HepG2 (cell line): ENCODE results near the gene GAPT. TPM values are rescaled to one million over a fixed set of nuclear protein-coding genes. Genes with fewer than 3 reads are reported as not detected.
A peak's percentile ranks its signal among the peaks of the same experiment; 100 is the strongest.

ENCODE experiments used
- CBX1 ChIP-seq: IDR thresholded peaks from one replicate; pipeline ENCODE4 v1.6.1; 2016; ENCODE audit warnings: antibody characterized with exemption, low read depth
- EHMT2 ChIP-seq: fragments of 200-600 bp; sonication (generic); IDR thresholded peaks from 2 replicates; pipeline ENCODE4 v1.7.0; 2017; ENCODE audit warnings: antibody characterized with exemption, low read depth, low read length, borderline replicate concordance
- GATA4 ChIP-seq: sonication (generic); IDR thresholded peaks from 2 replicates; pipeline ENCODE4 v1.6.1; 2016; ENCODE audit warnings: antibody characterized with exemption, low read depth, borderline replicate concordance
- IRF2 ChIP-seq: IDR thresholded peaks from 2 replicates; pipeline ENCODE4 v1.6.1; 2018; ENCODE audit warnings: missing genetic modification reagents, missing compliant biosample characterization
- JDP2 ChIP-seq: sonication (generic); formaldehyde crosslinking; IDR thresholded peaks from 2 replicates; pipeline ENCODE4 v1.8.1; 2022; ENCODE audit warnings: missing genetic modification reagents, borderline replicate concordance
- NFKBIZ ChIP-seq: IDR thresholded peaks from 2 replicates; pipeline ENCODE4 v1.6.1; 2018; ENCODE audit warnings: missing genetic modification reagents, missing compliant biosample characterization
- POGZ ChIP-seq: sonication (generic); formaldehyde crosslinking; IDR thresholded peaks from 2 replicates; pipeline ENCODE4 v1.4.0; 2020; ENCODE audit warnings: mild to moderate bottlenecking, missing genetic modification reagents
- POLR2G ChIP-seq: fragments of 200-400 bp; formaldehyde crosslinking; IDR thresholded peaks from 2 replicates; pipeline ENCODE4 v1.6.1; 2018; ENCODE audit warnings: mild to moderate bottlenecking, low read depth, low read length, moderate library complexity
- RBFOX2 ChIP-seq: fragments of 200-400 bp; formaldehyde crosslinking; IDR thresholded peaks from 2 replicates; pipeline ENCODE4 v1.6.1; 2017; ENCODE audit warnings: low read depth, mild to moderate bottlenecking, low read length
- SIN3A ChIP-seq: IDR thresholded peaks from 2 replicates; pipeline ENCODE4 v1.6.1; 2011; ENCODE audit warnings: low read depth, mild to moderate bottlenecking, control low read depth, low read length, borderline replicate concordance
- SIN3B ChIP-seq: fragments of 150-350 bp; IDR thresholded peaks from 2 replicates; pipeline ENCODE4 v1.6.1; 2014; ENCODE audit warnings: low read length
- ZBTB38 ChIP-seq: sonication (generic); formaldehyde crosslinking; IDR thresholded peaks from 2 replicates; pipeline ENCODE4 v1.5.1; 2020; ENCODE audit warnings: mild to moderate bottlenecking, missing genetic modification reagents
- ZFP36L2 ChIP-seq: sonication (generic); formaldehyde crosslinking; IDR thresholded peaks from 2 replicates; pipeline ENCODE4 v1.4.0; 2020; ENCODE audit warnings: missing genetic modification reagents
- ZNF337 ChIP-seq: sonication (generic); formaldehyde crosslinking; IDR thresholded peaks from 2 replicates; pipeline ENCODE4 v1.5.1; 2020; ENCODE audit warnings: missing genetic modification reagents, low read depth, mild to moderate bottlenecking, borderline replicate concordance
- ZNF446 ChIP-seq: sonication (generic); formaldehyde crosslinking; IDR thresholded peaks from 2 replicates; pipeline ENCODE4 v1.5.0; 2020; ENCODE audit warnings: mild to moderate bottlenecking, missing genetic modification reagents
- ZNF543 ChIP-seq: sonication (generic); formaldehyde crosslinking; IDR thresholded peaks from 2 replicates; pipeline ENCODE4 v1.4.0; 2020; ENCODE audit warnings: mild to moderate bottlenecking, missing genetic modification reagents
- polyA plus RNA-seq, 8 experiments: library from polyadenylated mRNA; depleted of rRNA in 3 of 8; stranded (reverse) in 7 of 8; unstranded in 1 of 8; fragments of >200 nt; fragmentation: Illumina TruSeq in 4 of 8; extraction: Trizol in 4 of 8; gene quantifications; 2 replicates each; pipeline versions ENCODE4 v1.2.1 to v1.2.3, GENCODE V29; 2011 to 2016; ENCODE audit warnings: low read depth in 4 of 8, missing spikeins in 1 of 8, mixed read lengths in 1 of 8; ENCODE audit not compliant: insufficient read depth in 1 of 8
- total RNA-seq, 5 experiments: library from RNA; depleted of rRNA; stranded (reverse); fragments of >200 nt; fragmentation: Illumina TruSeq; extraction: Trizol; gene quantifications; 2 replicates each; pipeline ENCODE4 v1.2.3, GENCODE V29; 2016; ENCODE audit warnings: low read depth in 1 of 5
- TF ChIP-seq, protein P1 (sequence below): sonication (generic); formaldehyde crosslinking; IDR thresholded peaks from 2 replicates; pipeline ENCODE4 v1.4.0; 2020; ENCODE audit warnings: mild to moderate bottlenecking, missing genetic modification reagents
- TF ChIP-seq, protein P2 (sequence below): sonication (generic); formaldehyde crosslinking; IDR thresholded peaks from 2 replicates; pipeline ENCODE4 v1.4.0; 2020; ENCODE audit warnings: mild to moderate bottlenecking, missing genetic modification reagents
- TF ChIP-seq, protein P3 (sequence below): sonication (generic); formaldehyde crosslinking; IDR thresholded peaks from 2 replicates; pipeline ENCODE4 v1.8.0; 2023; ENCODE audit warnings: mild to moderate bottlenecking, missing genetic modification reagents
- TF ChIP-seq, protein P4 (sequence below): sonication (generic); formaldehyde crosslinking; IDR thresholded peaks from 2 replicates; pipeline ENCODE4 v1.9.0; 2021; ENCODE audit warnings: missing genetic modification reagents, mild to moderate bottlenecking, borderline replicate concordance
- TF ChIP-seq, protein P5 (sequence below): sonication (generic); formaldehyde crosslinking; IDR thresholded peaks from 2 replicates; pipeline ENCODE4 v1.5.1; 2020; ENCODE audit warnings: mild to moderate bottlenecking, missing genetic modification reagents, borderline replicate concordance

Gene GAPT
- total and polyA plus RNA-seq, 2 of the 13 experiments (the other 11 are each of a cell fraction or from before 2014, with no cell fraction given), result not detected

DNA sequence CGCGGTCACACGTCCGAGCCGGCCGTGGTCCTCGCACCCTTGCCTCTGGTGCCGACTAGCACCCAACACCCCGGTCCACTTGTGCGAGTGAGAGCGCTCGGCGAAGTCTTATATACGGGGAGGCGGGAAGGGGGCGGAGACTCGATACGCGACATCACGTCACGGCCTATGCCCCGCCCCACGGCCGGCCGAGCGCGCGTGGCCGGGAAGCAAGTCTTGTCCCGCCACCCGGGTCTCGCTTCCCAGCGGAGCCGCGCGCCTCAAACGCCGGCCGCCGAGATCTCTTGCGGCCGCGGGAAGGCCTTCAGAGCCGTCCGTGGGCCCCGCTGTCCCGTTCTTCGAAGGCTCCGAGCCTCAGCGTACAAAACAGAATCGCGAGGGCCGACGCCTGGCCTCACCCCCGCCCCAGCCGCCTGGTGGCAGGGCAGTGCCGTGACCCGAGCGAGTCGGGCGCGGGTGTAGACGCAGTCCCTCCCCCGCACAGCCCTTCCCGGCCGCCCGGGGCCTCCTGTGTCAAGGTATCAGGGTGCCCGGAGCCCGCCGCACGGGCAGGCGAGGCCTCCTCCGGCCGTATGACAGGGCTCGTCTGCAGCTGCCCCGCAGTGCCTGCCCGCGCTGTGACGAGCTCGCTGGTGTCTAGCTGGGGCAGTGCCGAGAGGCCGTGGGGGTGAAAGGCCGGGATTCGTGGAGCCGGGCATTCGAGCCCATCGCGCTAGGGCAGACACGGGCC is 31.1 kb upstream of the GAPT start, which contains the start of gene PLK2 (continued):
- TF ChIP-seq ZFP36L2, result no peak
- 0 out of 2 replicates have a peak, but pooled peaks have one; percentile 8 for TF ChIP-seq ZNF446 (CRISPR knock-in tag)
- TF ChIP-seq GATA4, result peak; percentile 70; the same call in 1 of the 2 replicates
- peak; percentile 73 for TF ChIP-seq POGZ (CRISPR knock-in tag)
- TF ChIP-seq, protein P1, sequence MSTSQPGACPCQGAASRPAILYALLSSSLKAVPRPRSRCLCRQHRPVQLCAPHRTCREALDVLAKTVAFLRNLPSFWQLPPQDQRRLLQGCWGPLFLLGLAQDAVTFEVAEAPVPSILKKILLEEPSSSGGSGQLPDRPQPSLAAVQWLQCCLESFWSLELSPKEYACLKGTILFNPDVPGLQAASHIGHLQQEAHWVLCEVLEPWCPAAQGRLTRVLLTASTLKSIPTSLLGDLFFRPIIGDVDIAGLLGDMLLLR (CRISPR knock-in tag), result no peak
- 0 out of 2 replicates have a peak, but pooled peaks have one; percentile 57 for TF ChIP-seq SIN3A
- TF ChIP-seq CBX1, result no peak
- peak; percentile 96 for TF ChIP-seq POLR2G
- peak; percentile 91 for TF ChIP-seq RBFOX2
- TF ChIP-seq, protein P2, sequence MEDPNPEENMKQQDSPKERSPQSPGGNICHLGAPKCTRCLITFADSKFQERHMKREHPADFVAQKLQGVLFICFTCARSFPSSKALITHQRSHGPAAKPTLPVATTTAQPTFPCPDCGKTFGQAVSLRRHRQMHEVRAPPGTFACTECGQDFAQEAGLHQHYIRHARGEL (CRISPR knock-in tag), result no peak
- TF ChIP-seq, protein P3, sequence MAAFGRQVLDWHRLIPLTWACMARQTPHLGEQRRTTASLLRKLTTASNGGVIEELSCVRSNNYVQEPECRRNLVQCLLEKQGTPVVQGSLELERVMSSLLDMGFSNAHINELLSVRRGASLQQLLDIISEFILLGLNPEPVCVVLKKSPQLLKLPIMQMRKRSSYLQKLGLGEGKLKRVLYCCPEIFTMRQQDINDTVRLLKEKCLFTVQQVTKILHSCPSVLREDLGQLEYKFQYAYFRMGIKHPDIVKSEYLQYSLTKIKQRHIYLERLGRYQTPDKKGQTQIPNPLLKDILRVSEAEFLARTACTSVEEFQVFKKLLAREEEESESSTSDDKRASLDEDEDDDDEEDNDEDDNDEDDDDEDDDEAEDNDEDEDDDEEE (CRISPR knock-in tag), result no peak
- TF ChIP-seq ZNF543 (CRISPR knock-in tag), result peak; percentile 49; the same call in 1 of the 2 replicates
- TF ChIP-seq JDP2 (CRISPR knock-in tag), result no peak
- TF ChIP-seq IRF2, result 0 out of 2 replicates have a peak, but pooled peaks have one; percentile 18
- TF ChIP-seq EHMT2, result no peak
- TF ChIP-seq, protein P4, sequence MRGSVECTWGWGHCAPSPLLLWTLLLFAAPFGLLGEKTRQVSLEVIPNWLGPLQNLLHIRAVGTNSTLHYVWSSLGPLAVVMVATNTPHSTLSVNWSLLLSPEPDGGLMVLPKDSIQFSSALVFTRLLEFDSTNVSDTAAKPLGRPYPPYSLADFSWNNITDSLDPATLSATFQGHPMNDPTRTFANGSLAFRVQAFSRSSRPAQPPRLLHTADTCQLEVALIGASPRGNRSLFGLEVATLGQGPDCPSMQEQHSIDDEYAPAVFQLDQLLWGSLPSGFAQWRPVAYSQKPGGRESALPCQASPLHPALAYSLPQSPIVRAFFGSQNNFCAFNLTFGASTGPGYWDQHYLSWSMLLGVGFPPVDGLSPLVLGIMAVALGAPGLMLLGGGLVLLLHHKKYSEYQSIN (CRISPR knock-in tag), result no peak
- no peak for TF ChIP-seq SIN3B
- TF ChIP-seq ZBTB38 (CRISPR knock-in tag), result 0 out of 2 replicates have a peak, but pooled peaks have one; percentile 27
- TF ChIP-seq ZNF337, result no peak
- TF ChIP-seq, protein P5, sequence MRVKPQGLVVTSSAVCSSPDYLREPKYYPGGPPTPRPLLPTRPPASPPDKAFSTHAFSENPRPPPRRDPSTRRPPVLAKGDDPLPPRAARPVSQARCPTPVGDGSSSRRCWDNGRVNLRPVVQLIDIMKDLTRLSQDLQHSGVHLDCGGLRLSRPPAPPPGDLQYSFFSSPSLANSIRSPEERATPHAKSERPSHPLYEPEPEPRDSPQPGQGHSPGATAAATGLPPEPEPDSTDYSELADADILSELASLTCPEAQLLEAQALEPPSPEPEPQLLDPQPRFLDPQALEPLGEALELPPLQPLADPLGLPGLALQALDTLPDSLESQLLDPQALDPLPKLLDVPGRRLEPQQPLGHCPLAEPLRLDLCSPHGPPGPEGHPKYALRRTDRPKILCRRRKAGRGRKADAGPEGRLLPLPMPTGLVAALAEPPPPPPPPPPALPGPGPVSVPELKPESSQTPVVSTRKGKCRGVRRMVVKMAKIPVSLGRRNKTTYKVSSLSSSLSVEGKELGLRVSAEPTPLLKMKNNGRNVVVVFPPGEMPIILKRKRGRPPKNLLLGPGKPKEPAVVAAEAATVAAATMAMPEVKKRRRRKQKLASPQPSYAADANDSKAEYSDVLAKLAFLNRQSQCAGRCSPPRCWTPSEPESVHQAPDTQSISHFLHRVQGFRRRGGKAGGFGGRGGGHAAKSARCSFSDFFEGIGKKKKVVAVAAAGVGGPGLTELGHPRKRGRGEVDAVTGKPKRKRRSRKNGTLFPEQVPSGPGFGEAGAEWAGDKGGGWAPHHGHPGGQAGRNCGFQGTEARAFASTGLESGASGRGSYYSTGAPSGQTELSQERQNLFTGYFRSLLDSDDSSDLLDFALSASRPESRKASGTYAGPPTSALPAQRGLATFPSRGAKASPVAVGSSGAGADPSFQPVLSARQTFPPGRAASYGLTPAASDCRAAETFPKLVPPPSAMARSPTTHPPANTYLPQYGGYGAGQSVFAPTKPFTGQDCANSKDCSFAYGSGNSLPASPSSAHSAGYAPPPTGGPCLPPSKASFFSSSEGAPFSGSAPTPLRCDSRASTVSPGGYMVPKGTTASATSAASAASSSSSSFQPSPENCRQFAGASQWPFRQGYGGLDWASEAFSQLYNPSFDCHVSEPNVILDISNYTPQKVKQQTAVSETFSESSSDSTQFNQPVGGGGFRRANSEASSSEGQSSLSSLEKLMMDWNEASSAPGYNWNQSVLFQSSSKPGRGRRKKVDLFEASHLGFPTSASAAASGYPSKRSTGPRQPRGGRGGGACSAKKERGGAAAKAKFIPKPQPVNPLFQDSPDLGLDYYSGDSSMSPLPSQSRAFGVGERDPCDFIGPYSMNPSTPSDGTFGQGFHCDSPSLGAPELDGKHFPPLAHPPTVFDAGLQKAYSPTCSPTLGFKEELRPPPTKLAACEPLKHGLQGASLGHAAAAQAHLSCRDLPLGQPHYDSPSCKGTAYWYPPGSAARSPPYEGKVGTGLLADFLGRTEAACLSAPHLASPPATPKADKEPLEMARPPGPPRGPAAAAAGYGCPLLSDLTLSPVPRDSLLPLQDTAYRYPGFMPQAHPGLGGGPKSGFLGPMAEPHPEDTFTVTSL (CRISPR knock-in tag), result 0 out of 2 replicates have a peak, but pooled peaks have one; percentile 14
- TF ChIP-seq NFKBIZ (CRISPR knock-in tag), result no peak
